ENCODE data around the gene PHF21B. TPM values are rescaled to one million over a fixed set of nuclear protein-coding genes. Genes with fewer than 3 reads are reported as not detected.

PHF21B gene
- total and polyA plus RNA-seq, 2 of the 8 experiments (the other 6 are each of a cell fraction or from before 2014, with no cell fraction given) = 19.3 to 68.1 TPM

DNA sequence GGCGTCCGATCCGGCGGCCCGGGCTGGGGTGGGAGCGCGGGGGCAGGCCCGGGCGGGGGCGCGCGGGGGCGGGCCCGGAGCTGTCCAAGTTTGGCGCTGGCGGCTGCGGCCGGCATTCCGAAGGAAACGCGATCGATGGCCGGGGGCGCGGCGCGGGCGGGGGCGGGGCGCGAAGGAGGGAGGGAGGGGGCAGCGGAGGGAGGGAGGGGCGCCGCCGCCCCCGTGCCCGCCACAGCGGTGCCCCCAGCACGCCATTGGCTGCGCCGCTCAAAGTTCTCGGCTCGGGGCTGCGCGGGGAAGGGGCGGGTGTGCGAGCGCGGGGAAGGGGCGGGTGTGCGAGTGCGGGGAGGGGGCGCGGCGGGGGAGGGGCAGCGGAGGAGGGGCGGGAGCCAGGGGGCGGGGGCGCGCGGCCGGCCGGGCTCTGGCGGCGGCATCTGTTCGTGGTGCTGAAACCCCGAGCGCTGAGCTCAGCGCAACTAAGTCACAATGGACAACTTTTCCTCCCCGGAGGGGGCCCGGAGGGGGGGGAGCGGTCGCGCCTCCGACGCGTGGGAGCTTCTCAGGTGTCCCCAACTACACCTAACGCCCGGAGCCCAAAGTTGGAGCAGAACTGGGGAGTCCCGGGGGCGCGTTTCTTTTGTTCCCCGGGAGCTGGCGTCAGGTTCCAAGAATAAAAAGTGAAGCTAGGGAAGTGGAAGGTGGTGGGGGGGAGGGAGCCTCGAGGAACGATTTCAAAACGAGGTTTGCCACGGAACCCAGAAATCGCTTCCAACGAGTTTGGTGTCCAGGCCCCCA, 2.2 kb downstream of the PHF21B start:
- no peak overlapping the region for H3K14ac ChIP-seq (ENCODE audit: insufficient read length)
- no peak overlapping the region for H2AFZ ChIP-seq (ENCODE audit: low read length)
- H3K4me3 ChIP-seq (ENCODE audit: extremely low read depth in 1 of 4, insufficient read depth in 2 of 4, low read depth in 3 of 4, low read length in 4 of 4) = peak overlapping the region; percentile 78 to 96 (median 86)
- peaks cover 33 to 51% of the 10 kb centered on the region in 2 experiments for H3K79me2 ChIP-seq (ENCODE audit: control insufficient read depth in 1 of 2, insufficient read depth in 2 of 2, low read length in 2 of 2)
- H2AK5ac ChIP-seq (ENCODE audit: low read depth, low read length) = no peak overlapping the region
- no peak overlapping the region for H2BK20ac ChIP-seq (ENCODE audit: low read length)
- H3K9ac ChIP-seq (replicated peaks in 1 of 4; ENCODE audit: extremely low read depth in 1 of 4, low read depth in 3 of 4, low read length in 3 of 4) = peak overlapping the region; percentile 38 to 74 (median 68); a peak in 6 of 7 replicates
- 2% methylated on average over 8 of the region's 90 CpGs; no CpG with 5 or more reads in 1 of the 2 experiments for WGBS, 2 experiments (ENCODE audit: extremely low coverage in 1 of 2, insufficient coverage in 1 of 2, insufficient read length in 1 of 2, insufficient replicate concordance in 2 of 2, low coverage in 1 of 2, low lambda C conversion rate in 2 of 2, missing lambda C conversion rate in 1 of 2)
- H2BK5ac ChIP-seq (ENCODE audit: low read depth, low read length) = no peak overlapping the region
- no peak overlapping the region for H4K5ac ChIP-seq (ENCODE audit: insufficient read length, low read depth, low read length)
- H2BK12ac ChIP-seq (ENCODE audit: low read depth, low read length) = no peak overlapping the region
- no peak overlapping the region for H3K56ac ChIP-seq (replicated peaks; ENCODE audit: insufficient read length, low read depth, low read length)
- H3K4ac ChIP-seq (replicated peaks; ENCODE audit: insufficient read length, low read depth, low read length) = no peak overlapping the region
- no peak overlapping the region for H4K91ac ChIP-seq (replicated peaks; ENCODE audit: insufficient read length, low read length)
- H3K27me3 ChIP-seq (replicated peaks in 1 of 4; ENCODE audit: control insufficient read depth in 3 of 4, extremely low read depth in 1 of 4, insufficient read depth in 3 of 4, low read length in 3 of 4) = no peaks in the 10 kb centered on the region; a peak in 1 of 7 replicates
- peak overlapping the region; percentile 53 for H3K27ac ChIP-seq (ENCODE audit: low read depth, low read length)
- H4K20me1 ChIP-seq (replicated peaks in 1 of 2; ENCODE audit: control insufficient read depth in 1 of 2, insufficient read depth in 2 of 2, low read length in 2 of 2) = peaks cover 13 to 19% of the 10 kb centered on the region in 2 experiments
- DNase-seq (ENCODE audit: low read depth in 1 of 2, low spot score in 2 of 2) (peak in 1 of 2 experiments; percentile 88), FAIRE-seq (no peak)
- H3K4me1 ChIP-seq (replicated peaks in 1 of 4; ENCODE audit: control insufficient read depth in 3 of 4, insufficient read depth in 4 of 4, low read length in 3 of 4) = peaks cover 7 to 26% (median 16%) of the 10 kb centered on the region in 4 experiments
- H3K9me3 ChIP-seq (ENCODE audit: insufficient read depth in 2 of 2, low read depth in 1 of 2, low read length in 1 of 2) = no peaks in the 10 kb centered on the region
- H3K18ac ChIP-seq (ENCODE audit: extremely low read depth, low read length) = no peak overlapping the region; the same call in 1 of the 2 replicates
- CTCF ChIA-PET (ENCODE audit: partially characterized antibody) = interaction anchor here (0.7 to 2.4 kb wide), 10 partner anchors 13 to 162 kb away, joined by 3 to 7 read pairs (median 3); no protein-coding TSS in a partner anchor
- H3K4me2 ChIP-seq (ENCODE audit: insufficient read depth in 1 of 2, low read depth in 2 of 2, low read length in 2 of 2) = peak overlapping the region; percentile 73 to 76
- H3K23me2 ChIP-seq (ENCODE audit: low read depth, low read length) = peaks cover 6% of the 10 kb centered on the region; the same call in 1 of the 2 replicates
- no peak overlapping the region for H3K23ac ChIP-seq (ENCODE audit: insufficient read length)
- H2BK15ac ChIP-seq (ENCODE audit: low read length) = no peak overlapping the region
- peaks cover 0 to 32% (median 11%) of the 10 kb centered on the region in 4 experiments; a peak in 5 of 8 replicates for H3K36me3 ChIP-seq (ENCODE audit: control insufficient read depth in 2 of 4, insufficient read depth in 4 of 4, low read length in 3 of 4)
- H3K79me1 ChIP-seq (ENCODE audit: low read depth, low read length) = peaks cover 14% of the 10 kb centered on the region
- no peak overlapping the region for H2BK120ac ChIP-seq (replicated peaks; ENCODE audit: low read depth, low read length)
- peak overlapping the region; percentile 26 for H4K8ac ChIP-seq (ENCODE audit: extremely low read depth, insufficient read depth, low read length)
- POLR2A ChIA-PET (ENCODE audit: partially characterized antibody) = interaction anchor here (0.7 to 9.0 kb wide), 32 partner anchors 10 to 205 kb away, joined by 3 to 208 read pairs (median 6); partner anchors contain the start of gene NUP50
- TF ChIP-seq YY1 (IDR thresholded peaks at IDR 0.05; ENCODE audit: low read depth, low read length) = no peak
- TF ChIP-seq KDM5A (IDR thresholded peaks at IDR 0.05; ENCODE audit: low read length) = no peak
- peak in 1 of 2 experiments; percentile 48; a peak in 1 of 3 replicates for TF ChIP-seq POLR2A (IDR thresholded peaks at IDR 0.05; ENCODE audit: control extremely low read depth in 1 of 2, low read depth in 2 of 2, low read length in 2 of 2)
- TF ChIP-seq EGR1 (IDR thresholded peaks at IDR 0.05; ENCODE audit: borderline replicate concordance, low read depth, low read length) = no peak
- TF ChIP-seq TBP (IDR thresholded peaks at IDR 0.05; ENCODE audit: low read depth, low read length) = no peak
- 0 out of 2 replicates have a peak, but pooled peaks have one; percentile 17 for TF ChIP-seq PHF8 (conservative IDR thresholded peaks at IDR 0.05; ENCODE audit: low read depth, low read length)
- no peak for TF ChIP-seq ASH2L (IDR thresholded peaks at IDR 0.05; ENCODE audit: low read length)
- TF ChIP-seq CREB1 (IDR thresholded peaks at IDR 0.05) = no peak
- peak; percentile 38 for TF ChIP-seq TAF7 (optimal IDR thresholded peaks at IDR 0.05; ENCODE audit: borderline replicate concordance, low read depth, low read length)
- no peak for TF ChIP-seq MAX (IDR thresholded peaks at IDR 0.05)
- TF ChIP-seq SAP30 (IDR thresholded peaks at IDR 0.05; ENCODE audit: insufficient read depth, insufficient replicate concordance, low read length) = no peak
- TF ChIP-seq NRF1 (IDR thresholded peaks at IDR 0.05; ENCODE audit: low read depth, low read length) = no peak

Measured in H1 (cell line).